ENCODE results near the gene CASK.
"Not testable (repeated sequence)": the region's sequence is repeated elsewhere in the genome, so short reads cannot be mapped to it uniquely, and the experiment has no call there.

CASK gene

GRCh38 chrX:41728125-41728524, 195.2 kb downstream of the CASK start:
- no peak for DNase-seq

DNA sequence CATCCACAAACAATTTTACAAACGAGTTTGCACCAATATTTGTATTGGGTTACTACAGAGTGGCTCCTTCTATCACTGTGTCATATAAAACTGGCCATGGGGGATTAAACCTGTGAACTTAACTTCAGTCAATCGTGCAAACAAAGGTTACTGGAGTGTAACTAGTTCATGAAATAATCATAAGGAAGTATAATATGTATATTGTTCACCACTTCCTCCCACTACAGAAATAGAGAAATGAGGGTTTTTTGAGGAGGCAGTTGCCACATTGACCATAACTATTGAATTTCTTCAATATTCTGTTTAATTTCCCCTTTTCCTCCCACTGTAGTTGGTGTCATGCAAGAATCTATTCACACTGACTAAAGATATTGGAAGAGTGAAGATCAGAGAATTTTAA, 199.5 kb downstream of the CASK start, which contains the start of gene GPR82:
Gene GPR82, plus strand, starts transcription at position 356 of the 400 bp plus-strand sequence. CDS start 2,846 bp downstream, outside the sequence.
- DNase-seq, result peak; percentile 13

DNA sequence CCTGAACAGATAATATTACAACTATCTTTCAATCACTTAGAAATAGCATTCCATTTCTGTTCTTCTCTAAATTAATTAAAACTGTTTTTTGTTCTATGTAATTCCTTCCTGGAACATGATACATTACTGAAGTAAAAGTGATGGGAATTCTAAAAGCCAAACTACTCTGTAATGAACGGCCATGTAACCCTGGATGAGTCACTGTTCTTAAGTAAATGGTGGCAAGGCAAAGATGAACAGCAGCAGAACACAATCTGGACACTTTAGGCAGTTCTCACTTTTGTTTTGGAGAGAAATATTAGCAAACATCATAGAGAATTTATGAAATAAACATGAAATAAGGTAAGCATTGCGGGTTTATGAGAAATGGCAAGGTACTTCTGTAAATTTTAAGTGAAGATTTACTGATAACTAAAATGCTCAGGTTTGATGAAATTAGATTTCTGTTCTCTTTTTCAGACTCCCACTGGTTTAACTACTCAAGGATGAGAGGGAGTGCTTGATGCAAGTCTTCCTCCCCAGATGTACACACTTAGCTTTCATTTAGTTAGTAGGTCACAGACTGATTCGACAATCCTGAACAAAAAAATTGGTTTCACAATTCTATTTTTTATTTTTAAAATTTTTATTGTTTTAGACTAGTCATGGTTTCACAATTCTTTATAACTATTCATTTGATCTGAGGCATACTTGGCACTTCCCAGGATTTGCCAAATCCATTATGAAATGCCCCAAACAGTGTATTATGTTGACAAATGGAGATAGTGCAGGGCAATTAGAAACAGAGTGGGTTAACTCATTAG, 200.3 kb downstream of the CASK start:
- DNase-seq, result no peak

DNA sequence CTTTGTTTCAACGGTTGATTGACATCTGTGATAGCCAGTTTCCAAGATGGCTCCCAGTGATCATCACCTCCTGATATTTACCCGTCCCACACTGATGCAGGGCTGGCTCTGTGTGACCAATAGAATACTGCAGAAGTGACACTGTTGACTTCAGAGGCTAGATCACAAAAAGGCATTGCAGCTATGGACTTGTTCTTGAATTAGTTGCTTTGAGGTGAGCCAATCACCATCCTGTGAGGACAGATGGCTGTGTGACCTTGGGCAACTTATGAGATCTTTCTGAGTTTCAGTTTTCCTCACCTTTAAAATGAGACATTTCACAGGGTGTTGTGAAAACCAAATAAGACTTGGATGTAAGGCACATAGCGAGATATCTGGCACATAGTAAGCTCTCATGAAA, 201.1 kb downstream of the CASK start:
- peak; percentile 52 for DNase-seq

- DNase-seq, result peak; percentile 46
These were observed 201.8 kb downstream of the CASK start for GRCh38 chrX:41721590-41721989.

DNA sequence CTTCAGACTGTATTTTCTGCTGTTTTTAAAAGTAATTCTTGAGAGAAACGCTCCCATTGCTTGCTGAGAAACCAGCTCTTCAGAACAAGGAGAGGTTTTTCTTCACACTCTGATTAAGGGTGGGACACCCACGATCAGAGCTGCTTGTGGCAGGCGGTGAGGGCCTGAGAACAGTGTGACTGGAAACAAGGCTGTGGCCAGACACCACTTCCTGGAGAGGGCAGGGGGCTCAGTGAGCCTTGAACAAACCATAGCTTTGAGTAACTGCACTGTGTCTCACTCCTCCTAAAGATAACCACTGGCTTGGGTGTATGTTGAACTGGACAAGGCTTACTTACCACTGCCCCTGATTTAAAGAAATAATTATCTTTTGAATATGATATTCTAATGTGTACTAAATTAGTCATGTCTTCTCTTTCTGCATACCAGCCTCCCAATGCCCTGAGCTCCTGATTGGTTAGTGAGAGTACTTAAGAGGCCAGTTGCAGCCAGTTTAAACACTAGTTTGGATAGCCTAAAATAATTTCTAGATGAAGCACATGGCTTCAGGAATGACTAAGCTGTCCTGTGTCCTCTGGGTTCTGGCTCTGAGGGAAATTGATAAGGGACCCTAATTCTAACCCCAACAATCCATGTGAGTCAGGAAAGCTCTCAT, 203.1 kb downstream of the CASK start:
- peak; percentile 72 for DNase-seq

- DNase-seq, result not testable (repeated sequence)
These were observed 203.7 kb downstream of the CASK start for GRCh38 chrX:41719610-41720009.

- DNase-seq, result no peak
These were observed 204.7 kb downstream of the CASK start for GRCh38 chrX:41718481-41719235.

- no peak for DNase-seq
These were observed 206.4 kb downstream of the CASK start for GRCh38 chrX:41716767-41717473.

- peak; percentile 49 for DNase-seq
These were observed 207.1 kb downstream of the CASK start for GRCh38 chrX:41716222-41716621.

DNA sequence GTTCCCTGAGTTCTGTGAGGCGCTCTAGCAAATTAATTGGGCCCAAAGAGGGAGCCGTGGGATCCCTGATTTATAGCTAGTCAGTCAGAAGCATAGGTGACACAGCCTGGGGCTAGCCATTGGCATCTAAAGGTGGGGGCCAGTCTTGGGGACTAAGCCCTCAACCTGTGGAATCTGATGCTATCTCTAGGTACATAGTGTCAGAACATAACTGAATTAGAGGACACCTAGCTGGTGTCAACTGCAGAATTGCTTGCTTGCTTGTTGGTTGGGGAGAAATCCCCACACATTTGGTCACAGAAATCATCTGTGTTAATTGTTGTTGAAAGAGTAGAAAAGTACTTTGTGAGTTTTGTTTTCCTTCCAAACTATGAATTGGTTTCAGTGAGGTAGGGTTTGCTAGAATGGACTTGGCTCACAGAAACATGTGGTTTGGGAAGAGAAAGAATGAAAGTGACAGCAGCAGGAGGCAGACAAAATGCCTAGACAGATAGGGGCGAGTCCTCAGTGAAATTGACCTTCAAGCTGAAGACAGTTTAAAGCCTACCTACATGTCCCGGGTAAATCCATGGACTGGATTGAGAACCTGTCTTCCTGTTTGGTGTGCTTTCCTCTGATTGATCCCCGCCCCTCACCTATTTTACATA, 212.2 kb downstream of the CASK start:
- DNase-seq, result peak; percentile 19

DNA sequence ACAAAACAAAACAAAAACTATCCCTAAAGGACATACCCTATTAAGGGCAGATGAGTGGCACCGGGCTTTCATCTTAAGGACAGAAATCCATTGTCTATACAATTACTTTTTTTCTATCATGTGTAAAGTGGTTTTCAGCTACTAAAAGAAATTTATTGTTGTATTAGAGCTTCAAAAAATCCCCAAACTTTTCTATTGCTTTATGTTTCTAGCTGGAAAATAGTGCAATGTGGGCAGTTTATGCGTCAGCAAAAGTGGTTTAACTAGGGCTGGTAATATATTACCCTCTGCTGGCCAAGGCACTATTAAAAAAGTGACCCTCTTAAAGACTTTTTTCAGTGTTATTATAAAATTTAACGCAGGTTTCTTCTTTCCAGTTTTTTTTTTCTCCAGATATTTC, 214.9 kb downstream of the CASK start:
- DNase-seq, result no peak

- DNase-seq, result no peak
These were observed 216.1 kb downstream of the CASK start for GRCh38 chrX:41707218-41707617.

GRCh38 chrX:41705680-41706374, 217.5 kb downstream of the CASK start:
- no peak for DNase-seq

DNA sequence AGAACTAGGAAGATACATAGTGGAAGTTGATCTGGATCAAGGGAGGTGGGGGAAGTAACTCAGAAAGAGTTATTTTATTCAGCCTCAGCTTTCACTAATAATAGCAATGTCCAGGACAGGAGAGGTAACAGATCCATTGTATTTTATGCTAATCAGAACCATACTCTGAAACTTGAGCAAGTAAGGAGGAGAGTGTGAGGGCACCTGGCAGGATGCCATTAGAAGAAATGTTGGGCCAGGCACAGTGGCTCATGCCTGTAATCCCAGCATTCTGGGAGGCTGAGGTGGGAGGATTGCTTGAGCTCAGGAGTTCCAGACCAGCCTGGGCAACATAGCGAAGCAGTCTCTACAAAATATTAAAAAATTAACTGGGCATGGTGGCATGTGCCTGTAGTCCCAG, 218.3 kb downstream of the CASK start:
- no peak for DNase-seq

- DNase-seq, result peak; percentile 60
These were observed 219.8 kb downstream of the CASK start for GRCh38 chrX:41703574-41704029.

GRCh38 chrX:41695426-41695825, 227.9 kb downstream of the CASK start:
- DNase-seq, result peak; percentile 51

GRCh38 chrX:41693024-41693423, 230.3 kb downstream of the CASK start:
- DNase-seq, result peak; percentile 28

GRCh38 chrX:41692162-41692749, 231.1 kb downstream of the CASK start:
- DNase-seq, result no peak

DNA sequence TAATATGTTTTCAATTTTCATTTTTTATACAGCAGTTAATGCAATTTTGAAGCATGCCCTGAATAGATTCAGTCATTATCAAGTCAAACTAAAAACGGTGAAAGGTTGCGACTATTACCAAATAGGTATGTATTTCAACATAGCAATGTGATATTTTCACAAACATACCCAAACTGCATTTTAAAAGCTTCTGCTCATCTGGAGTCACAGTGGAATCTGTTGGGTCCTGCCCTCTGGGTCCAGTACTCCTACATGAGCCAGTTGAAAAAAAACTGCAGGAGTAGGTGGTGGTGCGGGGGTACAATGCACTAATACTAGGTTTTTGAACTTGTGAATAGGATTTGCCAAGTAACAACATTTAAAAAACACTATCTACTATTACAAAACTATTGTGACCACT, 233.6 kb downstream of the CASK start:
- no peak for DNase-seq

- DNase-seq, result peak; percentile 49
These were observed 234.5 kb downstream of the CASK start, which contains the start of gene GPR34 for GRCh38 chrX:41688835-41689234. TSS of gene GPR34 (plus strand) at chrX:41688973. CDS start at chrX:41695634, 6,661 bp downstream.

All from activated CD4-positive, alpha-beta T cell treated with anti-CD3 and anti-CD28 coated beads, Interleukin-2, Interleukin-6, amounts not matched to agents 100 ng/mL and 50 ng/mL, durations not matched to agents 16 hours and 8 hours (primary cell).